Natural killer cell (primary cell): ENCODE results near the gene MYO7B. TPM values are rescaled to one million over a fixed set of nuclear protein-coding genes. Genes with fewer than 3 reads are reported as not detected.

Experiments
- ATAC-seq, 3 donors: fragments of 150-1000 bp in 2 of 3; fragments of 200-7000 bp in 1 of 3; cut with Tn5 transposase; 1 replicate in 1 of 3; 2 replicates in 2 of 3; pipeline ENCODE4 v1.10.0; 2021; ENCODE audit warnings: mild to moderate bottlenecking in 2 of 3, moderate library complexity in 2 of 3
- DNase-seq, 2 donors: peaks; one replicate each; pipeline versions ENCODE4 v3.0.0 to v3.0.0-alpha.2; 2013 to 2021; ENCODE audit warnings: mixed read lengths in 1 of 2
- H3K27ac ChIP-seq: one replicate; pipeline ENCODE4 v1.5.1; 2013; ENCODE audit warnings: mild to moderate bottlenecking, low read length
- H3K27me3 ChIP-seq: one replicate; pipeline ENCODE4 v1.6.1; 2013; ENCODE audit warnings: low read length; ENCODE audit not compliant: control insufficient read depth, insufficient read depth
- H3K36me3 ChIP-seq: one replicate; pipeline ENCODE4 v1.6.1; 2013; ENCODE audit warnings: low read length; ENCODE audit not compliant: control insufficient read depth, insufficient read depth
- H3K4me1 ChIP-seq: one replicate; pipeline ENCODE4 v1.6.1; 2013; ENCODE audit warnings: low read length; ENCODE audit not compliant: control insufficient read depth, insufficient read depth
- H3K4me3 ChIP-seq: one replicate; pipeline ENCODE4 v1.5.1; 2013; ENCODE audit warnings: low read length
- H3K9me3 ChIP-seq: one replicate; pipeline ENCODE4 v1.6.1; 2013; ENCODE audit warnings: low read length; ENCODE audit not compliant: control insufficient read depth, insufficient read depth
- H3K27ac Mint-ChIP-seq, 2 donors: one replicate each; pipeline ENCODE4 v1.8.0; 2022; ENCODE audit warnings: mild to moderate bottlenecking in 2 of 2, mixed read lengths in 2 of 2, moderate library complexity in 1 of 2
- H3K27me3 Mint-ChIP-seq, 2 donors: one replicate each; pipeline ENCODE4 v1.8.0; 2022; ENCODE audit warnings: low read depth in 2 of 2, mixed read lengths in 2 of 2
- H3K36me3 Mint-ChIP-seq: one replicate; pipeline ENCODE4 v1.8.0; 2022; ENCODE audit warnings: mixed read lengths
- H3K4me1 Mint-ChIP-seq, 2 donors: one replicate each; pipeline ENCODE4 v1.8.0; 2022; ENCODE audit warnings: mixed read lengths in 2 of 2
- H3K4me3 Mint-ChIP-seq: one replicate; pipeline ENCODE4 v1.8.0; 2022; ENCODE audit warnings: mild to moderate bottlenecking, moderate library complexity, mixed read lengths
- H3K9me3 Mint-ChIP-seq, 2 donors: one replicate each; pipeline ENCODE4 v1.8.0; 2022; ENCODE audit warnings: mixed read lengths in 2 of 2
- CTCF ChIP-seq: fragments of 200-600 bp; IDR thresholded peaks from one replicate; pipeline ENCODE4 v1.8.0; 2022; ENCODE audit warnings: antibody characterized with exemption
- WGBS: methylation state at CpG from one replicate; pipeline ENCODE4 v1.1.7; 2013; ENCODE audit warnings: missing lambda C conversion rate; ENCODE audit not compliant: insufficient coverage; 5-methylcytosine and 5-hydroxymethylcytosine counted together
- intact Hi-C: fragments of 100-400 bp; cut with micrococcal nuclease; formaldehyde crosslinking; loops from one replicate; pipeline ENCODE4 v1.14.2; 2022
- total RNA-seq, 4 donors: library from RNA; stranded (reverse); fragments of 120-200 nt in 1 of 4; gene quantifications; one replicate each; pipeline versions ENCODE4 v1.2.3 to v1.2.4, GENCODE V29; 2013 to 2022

MYO7B gene
- total RNA-seq, 3 donors from 2014 or later (not counting 1 experiment from before 2014, with no cell fraction given) = 0.14 to 0.45 (median 0.25) TPM

DNA sequence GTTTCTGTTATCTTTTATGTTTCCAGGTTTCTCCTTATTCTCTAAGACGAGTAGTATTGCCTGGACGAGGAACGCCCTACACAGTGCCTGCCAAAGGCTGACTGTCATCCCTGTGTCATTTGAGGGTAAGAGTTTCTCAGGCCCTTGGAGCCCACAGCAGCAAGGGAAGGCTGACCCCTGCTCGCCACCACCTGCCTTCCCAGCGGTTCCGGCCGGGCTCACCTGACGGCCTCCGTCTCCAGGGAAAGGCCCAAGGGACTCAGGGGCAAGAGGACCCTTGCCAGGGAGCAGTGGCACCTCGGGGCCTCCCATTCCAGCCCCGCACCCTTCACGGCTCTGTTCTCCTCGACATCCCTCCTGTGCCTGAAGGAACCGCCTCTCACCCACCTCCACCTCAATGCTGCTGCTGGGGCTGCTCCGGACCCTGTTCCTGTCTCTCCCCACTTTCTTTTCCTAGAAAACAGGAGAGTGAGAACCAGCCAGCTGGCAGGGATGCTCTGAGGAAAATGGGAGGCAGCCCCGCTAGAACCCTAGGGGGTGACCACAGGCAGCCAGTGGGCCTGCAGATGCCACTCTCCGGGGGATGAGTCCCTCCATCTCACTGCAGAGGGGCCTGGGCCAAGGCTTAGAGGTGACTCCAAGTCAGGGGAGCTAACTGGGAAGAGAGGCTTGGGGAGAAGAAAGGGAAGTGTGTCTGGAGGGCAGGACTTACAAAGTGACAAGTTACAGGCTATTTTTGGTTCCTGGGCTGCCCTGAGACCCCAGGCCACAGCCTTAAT lies 138.0 kb downstream of the MYO7B start:
- 87% methylated on average over 17 of the region's 17 CpGs for WGBS
- no peak for TF ChIP-seq CTCF
- no peak overlapping the region for H3K27ac Mint-ChIP-seq
- no peak overlapping the region for H3K27ac ChIP-seq
- H3K27me3 Mint-ChIP-seq = peaks cover 50 to 82% of the 10 kb centered on the region in 2 donors
- H3K36me3 Mint-ChIP-seq = no peaks in the 10 kb centered on the region
- ATAC-seq (no peak), DNase-seq (peak in 1 of 2 donors; percentile 11)
- no peaks in the 10 kb centered on the region for H3K9me3 ChIP-seq
- H3K4me1 Mint-ChIP-seq = peaks cover 5% of the 10 kb centered on the region in 2 donors
- no peaks in the 10 kb centered on the region for H3K36me3 ChIP-seq
- H3K4me3 ChIP-seq = no peak overlapping the region
- no peaks in the 10 kb centered on the region for H3K9me3 Mint-ChIP-seq
- peaks cover 19% of the 10 kb centered on the region for H3K27me3 ChIP-seq
- peaks cover 12% of the 10 kb centered on the region for H3K4me1 ChIP-seq
- intact Hi-C loops = no loop called here
- peak overlapping the region; percentile 40 for H3K4me3 Mint-ChIP-seq

GRCh38 chr2:127674241-127675209 lies 139.0 kb downstream of the MYO7B start:
- no peak for TF ChIP-seq CTCF
- H3K27me3 Mint-ChIP-seq = peaks cover 47 to 79% of the 10 kb centered on the region in 2 donors
- Histone ChIP-seq H3K4me3 (no peak overlapping the region), H3K4me1 (peaks cover 12% of the 10 kb centered on the region), H3K36me3 (no peaks in the 10 kb centered on the region), H3K9me3 (no peaks in the 10 kb centered on the region), H3K27ac (no peak overlapping the region), H3K27me3 (peaks cover 19% of the 10 kb centered on the region)
- peak in 2 of 3 donors; percentile 47 to 55 for ATAC-seq
- no peaks in the 10 kb centered on the region for H3K36me3 Mint-ChIP-seq
- H3K4me1 Mint-ChIP-seq = peaks cover 5% of the 10 kb centered on the region in 2 donors
- intact Hi-C loops = no loop called here
- peak overlapping the region; percentile 85 for H3K4me3 Mint-ChIP-seq
- no peak overlapping the region for H3K27ac Mint-ChIP-seq
- WGBS = 10% methylated on average over 62 of the region's 72 CpGs
- DNase-seq = peak in 1 of 2 donors; percentile 26
- no peaks in the 10 kb centered on the region for H3K9me3 Mint-ChIP-seq

- no peaks in the 10 kb centered on the region for H3K9me3 ChIP-seq
- no peak within 1 kb of the TSS for H3K4me3 ChIP-seq
- intact Hi-C loops = no loop called here
- TF ChIP-seq CTCF = no peak
- H3K36me3 ChIP-seq = no peaks in the 10 kb centered on the region
- H3K4me3 Mint-ChIP-seq = peak within 1 kb of the TSS; percentile 85
- H3K9me3 Mint-ChIP-seq = no peaks in the 10 kb centered on the region
- peaks cover 47 to 71% of the 10 kb centered on the region in 2 donors for H3K27me3 Mint-ChIP-seq
- H3K4me1 ChIP-seq = peaks cover 12% of the 10 kb centered on the region
- H3K27ac Mint-ChIP-seq = no peak within 1 kb of the TSS
- H3K27me3 ChIP-seq = peaks cover 19% of the 10 kb centered on the region
- no peaks in the 10 kb centered on the region for H3K36me3 Mint-ChIP-seq
- WGBS = 12% methylated on average over 48 of the region's 56 CpGs
- H3K4me1 Mint-ChIP-seq = peaks cover 5% of the 10 kb centered on the region in 2 donors
- peak; percentile 15 for DNase-seq
- H3K27ac ChIP-seq = no peak within 1 kb of the TSS
- ATAC-seq = peak in 2 of 3 donors; percentile 52 to 60
These were observed 140.1 kb downstream of the MYO7B start, which contains the start of gene LIMS2 for GRCh38 chr2:127675331-127676261. Gene LIMS2, minus strand, starts transcription at chr2:127675530. Its CDS starts 506 bp downstream, at chr2:127675024.
